KOPT-K1 (cell line): ENCODE results near the gene SYNJ2.
"Not testable (repeated sequence)": the region's sequence is repeated elsewhere in the genome, so short reads cannot be mapped to it uniquely, and the experiment has no call there.

Source experiments
- H3K27ac ChIP-seq: fragments of 200-600 bp; sonication (generic); 2 replicates; pipeline ENCODE4 v1.5.1; 2016; ENCODE audit warnings: antibody characterized with exemption, mild to moderate bottlenecking, low read depth, low read length; ENCODE audit not compliant: poor library complexity, severe bottlenecking
- H3K36me3 ChIP-seq: fragments of 200-600 bp; sonication (generic); 2 replicates; pipeline ENCODE4 v1.5.1; 2017; ENCODE audit warnings: antibody characterized with exemption, mild to moderate bottlenecking, low read length, moderate library complexity; ENCODE audit not compliant: insufficient read depth
- H3K9me3 ChIP-seq: fragments of 200-600 bp; sonication (generic); 2 replicates; pipeline ENCODE4 v1.5.1; 2017; ENCODE audit warnings: antibody characterized with exemption, low read length, mild to moderate bottlenecking; ENCODE audit not compliant: insufficient read depth, poor library complexity, severe bottlenecking

SYNJ2 gene

DNA sequence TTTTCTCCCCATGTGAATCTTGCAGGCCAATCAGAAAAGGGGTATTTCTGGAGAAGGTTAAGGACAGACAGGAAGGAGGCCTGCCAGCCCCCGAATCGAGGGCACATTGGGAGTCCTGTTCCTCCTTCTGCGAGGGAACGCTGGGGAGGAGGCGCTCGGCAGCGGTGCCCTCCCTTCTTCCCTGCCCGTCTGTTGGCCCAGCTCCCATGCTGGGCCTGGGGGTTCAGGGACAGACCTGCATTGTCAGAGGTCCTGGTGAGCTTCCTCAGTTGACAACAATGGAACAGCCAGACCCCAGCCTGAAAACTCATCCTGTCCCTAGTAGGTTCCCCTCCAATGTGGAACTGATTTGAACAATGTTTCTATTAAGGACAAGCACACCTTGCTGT lies 15.1 kb upstream of the SYNJ2 start:
- Histone ChIP-seq H3K9me3 (no peaks in the 10 kb centered on the region), H3K36me3 (no peaks in the 10 kb centered on the region), H3K27ac (no peak overlapping the region)

DNA sequence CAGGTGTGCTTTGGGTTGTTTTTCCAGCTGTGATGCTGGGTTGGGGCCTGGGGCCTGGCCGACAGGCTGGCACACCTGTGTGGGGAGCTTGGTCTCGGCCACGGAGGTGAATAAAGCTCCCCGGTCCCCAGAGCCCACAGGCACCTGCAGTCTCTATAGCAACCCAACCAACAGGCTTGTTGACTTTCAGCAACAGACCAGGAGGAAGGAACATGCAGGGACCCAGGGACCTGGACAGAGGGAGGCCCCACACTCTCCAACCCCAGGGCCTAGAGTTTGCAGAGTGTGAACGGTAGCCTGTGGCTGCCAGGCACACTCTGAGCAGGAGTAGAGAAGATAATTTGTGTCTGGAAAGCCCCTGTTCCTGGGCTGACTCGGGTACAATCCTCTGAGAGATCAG lies 14.6 kb upstream of the SYNJ2 start:
- no peaks in the 10 kb centered on the region for H3K36me3 ChIP-seq
- no peaks in the 10 kb centered on the region for H3K9me3 ChIP-seq
- no peak overlapping the region for H3K27ac ChIP-seq

DNA sequence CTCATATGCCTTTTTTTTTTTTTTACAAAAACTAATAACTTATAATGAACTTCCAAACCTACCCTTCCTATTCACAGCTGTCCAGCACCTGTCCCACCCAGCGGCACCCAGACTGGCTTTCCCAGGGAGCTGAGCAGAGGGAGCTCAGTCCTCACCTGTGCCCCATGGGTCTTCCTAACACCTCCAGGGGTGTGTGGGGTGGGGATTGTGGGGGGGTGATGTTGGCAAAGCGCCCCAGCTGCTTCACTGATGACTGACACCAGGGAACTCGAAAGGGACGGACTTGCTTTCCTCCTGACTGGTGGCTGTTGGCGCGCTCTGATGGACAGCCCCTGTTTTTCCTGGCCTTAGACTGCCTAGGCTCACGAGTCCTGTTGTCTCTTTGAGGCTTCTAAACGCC lies 14.2 kb upstream of the SYNJ2 start:
- Histone ChIP-seq H3K36me3 (no peaks in the 10 kb centered on the region), H3K27ac (no peak overlapping the region), H3K9me3 (no peaks in the 10 kb centered on the region)

DNA sequence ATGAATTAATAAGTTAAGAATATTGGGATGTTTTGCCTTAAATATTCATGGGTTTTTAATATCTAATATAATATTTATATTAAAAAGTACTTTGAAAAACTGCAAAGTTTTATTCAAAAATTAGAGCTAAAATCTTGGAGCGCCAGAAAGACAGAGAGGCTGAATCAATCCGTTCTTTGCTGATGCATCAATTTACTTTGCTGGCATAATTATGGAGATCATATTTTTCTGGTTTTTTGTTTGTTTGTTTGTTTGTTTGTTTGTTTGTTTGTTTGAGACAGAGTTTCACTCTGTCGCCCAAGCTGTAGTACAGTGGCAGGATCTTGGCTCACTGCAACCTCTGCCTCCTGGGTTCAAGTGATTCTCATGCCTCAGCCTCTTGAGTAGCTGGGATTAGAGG lies 9.5 kb upstream of the SYNJ2 start:
- not testable (repeated sequence) for H3K27ac ChIP-seq, H3K36me3 ChIP-seq, H3K9me3 ChIP-seq

GRCh38 chr6:157974341-157974894 lies 7.2 kb upstream of the SYNJ2 start:
- Histone ChIP-seq H3K9me3 (no peaks in the 10 kb centered on the region), H3K27ac (no peak overlapping the region), H3K36me3 (no peaks in the 10 kb centered on the region)

GRCh38 chr6:157974967-157975366 lies 6.7 kb upstream of the SYNJ2 start:
- H3K27ac ChIP-seq: no peak overlapping the region
- no peaks in the 10 kb centered on the region for H3K9me3 ChIP-seq
- no peaks in the 10 kb centered on the region for H3K36me3 ChIP-seq

GRCh38 chr6:157975456-157975855 lies 6.2 kb upstream of the SYNJ2 start:
- no peak overlapping the region for H3K27ac ChIP-seq
- H3K9me3 ChIP-seq: no peaks in the 10 kb centered on the region
- no peaks in the 10 kb centered on the region for H3K36me3 ChIP-seq

- no peak overlapping the region for H3K27ac ChIP-seq
- no peaks in the 10 kb centered on the region for H3K9me3 ChIP-seq
- H3K36me3 ChIP-seq: no peaks in the 10 kb centered on the region
Observed at GRCh38 chr6:157976345-157977175, 5.1 kb upstream of the SYNJ2 start.

DNA sequence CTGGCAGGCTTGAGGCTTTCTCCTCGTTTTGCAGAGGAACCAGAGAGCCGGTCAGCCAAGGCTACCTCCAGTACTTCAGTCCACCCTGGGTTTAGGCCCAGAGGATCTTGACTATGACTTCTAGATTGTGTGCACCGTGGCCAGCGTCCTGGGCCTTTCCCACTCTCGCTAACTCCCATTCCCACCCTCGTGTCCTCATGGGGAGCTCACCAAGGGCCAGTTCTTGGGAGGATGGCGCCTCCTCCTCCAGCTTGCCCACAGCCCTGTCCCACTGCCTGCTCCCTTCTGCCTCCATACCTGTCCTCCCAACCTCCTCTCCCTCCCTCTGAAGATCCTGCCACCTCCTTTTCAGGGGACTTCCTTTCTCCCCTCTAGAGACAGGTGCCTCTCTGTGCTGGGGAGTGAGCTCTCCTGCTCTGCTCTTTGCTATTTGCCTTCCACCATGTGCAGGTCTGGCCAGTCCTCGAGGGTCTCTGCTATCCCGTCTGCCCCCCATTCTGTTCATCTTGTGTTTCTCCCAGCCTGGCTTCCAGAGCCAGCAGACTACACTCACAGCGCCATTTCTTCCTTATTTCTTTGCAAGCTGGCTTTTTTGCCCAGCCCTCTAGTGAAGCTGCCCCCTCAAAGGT lies 4.4 kb upstream of the SYNJ2 start:
- no peaks in the 10 kb centered on the region for H3K36me3 ChIP-seq
- H3K9me3 ChIP-seq: no peaks in the 10 kb centered on the region
- no peak overlapping the region for H3K27ac ChIP-seq

DNA sequence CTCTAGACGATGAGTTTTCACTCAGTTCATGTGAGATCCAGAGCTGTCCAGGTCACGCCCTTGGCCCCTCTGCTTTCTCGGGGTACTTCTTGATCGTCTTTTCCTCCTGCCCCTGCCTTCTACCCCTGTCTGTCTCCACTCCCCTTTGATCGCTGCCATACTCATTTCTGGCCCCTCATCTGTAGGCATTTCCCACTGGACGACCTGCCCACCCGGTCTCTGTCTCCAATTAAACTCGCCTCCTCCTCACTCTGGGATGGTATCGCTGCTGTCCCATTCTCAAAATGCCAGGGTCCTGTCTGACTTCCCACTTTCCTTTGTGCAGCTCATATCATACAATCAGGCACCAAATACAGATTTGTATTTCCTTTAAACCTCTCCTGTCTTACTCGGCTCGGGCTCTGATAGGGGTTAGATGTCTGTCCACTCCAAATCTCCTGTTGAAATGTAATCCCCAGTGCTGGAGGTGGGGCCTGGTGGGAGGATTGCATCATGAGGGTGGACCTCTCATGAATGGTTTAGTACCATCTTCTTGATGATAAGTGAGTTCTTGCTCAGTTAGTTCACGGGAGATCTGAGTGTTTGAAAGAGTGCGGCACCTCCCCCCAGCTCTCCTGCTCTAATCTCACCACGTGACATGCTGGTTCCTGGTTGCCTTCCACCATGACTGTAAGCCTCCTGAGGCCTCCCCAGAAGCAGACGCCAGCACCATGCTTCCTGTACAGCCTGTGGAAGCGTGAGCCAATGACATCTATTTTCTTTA lies 3.5 kb upstream of the SYNJ2 start:
- H3K36me3 ChIP-seq: no peaks in the 10 kb centered on the region
- H3K9me3 ChIP-seq: no peaks in the 10 kb centered on the region
- H3K27ac ChIP-seq: no peak overlapping the region

GRCh38 chr6:157980288-157981131 lies 1.2 kb upstream of the SYNJ2 start:
- no peaks in the 10 kb centered on the region for H3K36me3 ChIP-seq
- no peak overlapping the region for H3K27ac ChIP-seq
- H3K9me3 ChIP-seq: no peaks in the 10 kb centered on the region

GRCh38 chr6:157981132-157981394 lies 600 bp upstream of the SYNJ2 start:
- Histone ChIP-seq H3K27ac (peak overlapping the region; percentile 80), H3K36me3 (no peaks in the 10 kb centered on the region), H3K9me3 (no peaks in the 10 kb centered on the region)

DNA sequence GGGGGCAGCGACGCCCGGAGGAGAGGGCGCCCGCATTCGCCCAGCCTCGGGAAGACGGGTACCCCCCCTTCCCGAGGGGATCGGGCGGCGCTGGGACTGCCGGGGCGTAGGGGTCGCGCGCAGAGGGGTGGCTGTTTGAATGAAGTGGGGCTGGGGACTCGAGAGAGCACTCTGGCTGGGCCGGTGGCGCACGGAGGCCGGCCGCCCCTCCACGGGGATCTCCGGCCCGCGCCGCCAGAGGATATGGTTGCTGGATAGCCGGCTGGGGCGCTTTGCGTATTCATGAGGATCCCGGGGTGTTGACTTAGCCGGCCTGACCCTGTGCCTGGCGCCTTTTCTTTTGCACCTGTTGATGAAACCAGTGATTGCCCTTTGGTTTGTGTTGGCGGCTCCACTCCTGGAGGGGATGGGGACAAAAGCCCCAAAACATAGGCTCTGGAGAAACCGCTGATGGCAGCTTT lies 469 bp downstream of the SYNJ2 start:
- H3K9me3 ChIP-seq: no peaks in the 10 kb centered on the region
- no peaks in the 10 kb centered on the region for H3K36me3 ChIP-seq
- H3K27ac ChIP-seq: peak overlapping the region; percentile 80

DNA sequence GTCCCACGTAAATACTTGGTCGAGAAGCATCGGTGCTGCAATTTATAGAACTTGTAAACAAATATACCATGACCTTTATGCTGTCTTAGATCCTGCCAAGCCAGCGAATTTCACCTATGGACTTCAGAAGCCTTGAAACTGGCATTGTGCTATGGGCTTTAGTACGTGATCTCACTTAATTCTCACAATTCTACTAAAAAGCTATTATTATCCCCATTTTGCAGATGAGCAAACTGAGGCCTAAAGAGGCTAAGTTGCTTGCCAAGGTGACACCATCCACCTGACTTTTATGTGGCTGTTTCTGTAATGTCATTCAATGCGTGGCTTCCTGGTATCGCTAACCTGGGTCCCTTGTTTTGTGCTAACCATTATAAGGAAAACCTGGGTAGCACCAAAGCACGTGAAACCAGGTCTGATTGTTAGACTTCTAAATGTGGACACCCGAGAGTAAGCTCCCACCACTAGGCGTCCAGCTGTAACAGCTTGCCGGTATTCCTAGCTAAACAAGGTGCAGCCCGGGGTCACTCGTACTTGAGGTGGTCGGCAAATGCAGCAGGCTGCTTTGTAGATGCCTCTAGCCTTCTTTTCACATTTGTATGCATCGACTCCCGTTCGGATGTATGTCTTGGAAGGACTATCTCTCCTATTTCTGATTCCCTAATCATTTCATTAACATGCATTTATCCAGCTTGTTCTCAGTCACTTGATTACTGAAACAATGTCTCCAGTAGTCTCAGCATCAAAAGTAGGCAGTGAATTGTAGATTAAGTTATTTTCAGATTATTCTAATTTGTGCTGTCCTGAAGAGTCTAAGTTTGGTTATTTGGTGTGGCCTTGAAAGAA lies 1.1 kb downstream of the SYNJ2 start:
- H3K36me3 ChIP-seq: no peaks in the 10 kb centered on the region
- peak overlapping the region; percentile 80 for H3K27ac ChIP-seq
- no peaks in the 10 kb centered on the region for H3K9me3 ChIP-seq
